HepG2 (cell line): ENCODE measurements around the gene NOVA2. TPM values are rescaled to one million over a fixed set of nuclear protein-coding genes. Genes with fewer than 3 reads are reported as not detected.

Experiments
- BCL6 ChIP-seq: IDR thresholded peaks from 2 replicates; pipeline ENCODE4 v1.6.1; 2016; ENCODE audit warnings: missing genetic modification reagents, missing compliant biosample characterization
- ELF3 ChIP-seq: IDR thresholded peaks from 2 replicates; pipeline ENCODE4 v1.6.1; 2016; ENCODE audit warnings: missing genetic modification reagents, missing compliant biosample characterization
- FOXJ3 ChIP-seq: sonication (generic); formaldehyde crosslinking; IDR thresholded peaks from 2 replicates; pipeline ENCODE4 v1.4.0; 2020; ENCODE audit warnings: missing genetic modification reagents, mild to moderate bottlenecking, borderline replicate concordance
- HBP1 ChIP-seq: IDR thresholded peaks from 2 replicates; pipeline ENCODE4 v1.6.1; 2016; ENCODE audit warnings: low read depth, control low read depth
- HINFP ChIP-seq: sonication (generic); formaldehyde crosslinking; IDR thresholded peaks from 2 replicates; pipeline ENCODE4 v1.4.0; 2020; ENCODE audit warnings: low read depth, mild to moderate bottlenecking, missing genetic modification reagents
- LCORL ChIP-seq, 2 experiments: fragments of 450-650 bp in 1 of 2; sonication (generic) in 1 of 2; formaldehyde crosslinking in 1 of 2; IDR thresholded peaks; 2 replicates each; pipeline versions ENCODE4 v1.5.0 to v1.6.1; 2017 to 2020; ENCODE audit warnings: antibody characterized with exemption in 1 of 2, missing genetic modification reagents in 1 of 2
- RFXANK ChIP-seq: IDR thresholded peaks from 2 replicates; pipeline ENCODE4 v1.6.1; 2016
- SMAD9 ChIP-seq: sonication (generic); formaldehyde crosslinking; IDR thresholded peaks from 2 replicates; pipeline ENCODE4 v1.5.1; 2020; ENCODE audit warnings: mild to moderate bottlenecking, missing genetic modification reagents
- SP5 ChIP-seq: IDR thresholded peaks from 2 replicates; pipeline ENCODE4 v1.6.1; 2016; ENCODE audit warnings: low read depth, borderline replicate concordance
- SRY ChIP-seq: sonication (generic); formaldehyde crosslinking; IDR thresholded peaks from 2 replicates; pipeline ENCODE4 v1.8.0; 2022; ENCODE audit warnings: mild to moderate bottlenecking, missing genetic modification reagents
- TERF1 ChIP-seq: sonication (generic); formaldehyde crosslinking; IDR thresholded peaks from 2 replicates; pipeline ENCODE4 v1.8.0; 2022; ENCODE audit warnings: mild to moderate bottlenecking, missing genetic modification reagents, moderate library complexity
- THRA ChIP-seq: sonication (generic); formaldehyde crosslinking; IDR thresholded peaks from 2 replicates; pipeline ENCODE4 v1.4.0; 2020; ENCODE audit warnings: missing genetic modification reagents, borderline replicate concordance
- ZNF121 ChIP-seq: sonication (generic); formaldehyde crosslinking; IDR thresholded peaks from 2 replicates; pipeline ENCODE4 v1.5.0; 2020; ENCODE audit warnings: mild to moderate bottlenecking, missing genetic modification reagents
- ZNF143 ChIP-seq: sonication (generic); formaldehyde crosslinking; IDR thresholded peaks from 2 replicates; pipeline ENCODE4 v1.4.0; 2020; ENCODE audit warnings: missing genetic modification reagents
- ZNF280B ChIP-seq: sonication (generic); formaldehyde crosslinking; IDR thresholded peaks from 2 replicates; pipeline ENCODE4 v1.5.0; 2020; ENCODE audit warnings: missing genetic modification reagents, mild to moderate bottlenecking, borderline replicate concordance
- ZNF331 ChIP-seq: sonication (generic); formaldehyde crosslinking; IDR thresholded peaks from 2 replicates; pipeline ENCODE4 v1.4.0; 2020; ENCODE audit warnings: missing genetic modification reagents
- ZNF350 ChIP-seq: sonication (generic); formaldehyde crosslinking; IDR thresholded peaks from 2 replicates; pipeline ENCODE4 v1.4.0; 2020; ENCODE audit warnings: mild to moderate bottlenecking, low read depth, missing genetic modification reagents, borderline replicate concordance
- ZNF484 ChIP-seq: sonication (generic); formaldehyde crosslinking; IDR thresholded peaks from 2 replicates; pipeline ENCODE4 v1.5.1; 2020; ENCODE audit warnings: mild to moderate bottlenecking, low read depth, missing genetic modification reagents, borderline replicate concordance
- ZNF546 ChIP-seq: sonication (generic); formaldehyde crosslinking; conservative IDR thresholded peaks from 2 replicates; pipeline ENCODE4 v1.8.1; 2023; ENCODE audit warnings: mild to moderate bottlenecking, missing genetic modification reagents
- ZNF558 ChIP-seq: sonication (generic); formaldehyde crosslinking; IDR thresholded peaks from 2 replicates; pipeline ENCODE4 v1.9.0; 2022; ENCODE audit warnings: mild to moderate bottlenecking, missing genetic modification reagents, borderline replicate concordance
- polyA plus RNA-seq, 8 experiments: library from polyadenylated mRNA; depleted of rRNA in 3 of 8; stranded (reverse) in 7 of 8; unstranded in 1 of 8; fragments of >200 nt; fragmentation: Illumina TruSeq in 4 of 8; extraction: Trizol in 4 of 8; gene quantifications; 2 replicates each; pipeline versions ENCODE4 v1.2.1 to v1.2.3, GENCODE V29; 2011 to 2016; ENCODE audit warnings: low read depth in 4 of 8, missing spikeins in 1 of 8, mixed read lengths in 1 of 8; ENCODE audit not compliant: insufficient read depth in 1 of 8
- total RNA-seq, 5 experiments: library from RNA; depleted of rRNA; stranded (reverse); fragments of >200 nt; fragmentation: Illumina TruSeq; extraction: Trizol; gene quantifications; 2 replicates each; pipeline ENCODE4 v1.2.3, GENCODE V29; 2016; ENCODE audit warnings: low read depth in 1 of 5

The NOVA2 gene
- total and polyA plus RNA-seq, 2 of the 13 experiments (the other 11 are each of a cell fraction or from before 2014, with no cell fraction given), result not detected

- TF ChIP-seq HBP1, result no peak
- TF ChIP-seq FOXJ3 (CRISPR knock-in tag), result peak; percentile 14; the same call in 1 of the 2 replicates
- peak; percentile 55; the same call in 1 of the 2 replicates for TF ChIP-seq ELF3 (CRISPR knock-in tag)
- 0 out of 2 replicates have a peak, but pooled peaks have one; percentile 57 for TF ChIP-seq HINFP
- peak; percentile 92 for TF ChIP-seq ZNF143
- TF ChIP-seq TERF1, result no peak
- TF ChIP-seq RFXANK (CRISPR knock-in tag), result no peak
- no peak for TF ChIP-seq ZNF558 (CRISPR knock-in tag)
- no peak; the same call in 1 of the 2 replicates for TF ChIP-seq THRA (CRISPR knock-in tag)
- no peak for TF ChIP-seq ZNF546 (CRISPR knock-in tag)
- no peak for TF ChIP-seq ZNF280B
- TF ChIP-seq ZNF331 (CRISPR knock-in tag), result 0 out of 2 replicates have a peak, but pooled peaks have one; percentile 30
- no peak for TF ChIP-seq ZNF484
- no peak for TF ChIP-seq BCL6 (CRISPR knock-in tag)
- no peak for TF ChIP-seq ZNF121 (CRISPR knock-in tag)
- TF ChIP-seq SRY (CRISPR knock-in tag), result no peak
- TF ChIP-seq SP5, result no peak
- TF ChIP-seq LCORL (IDR thresholded peaks at IDR 0.05), result no peak
- 0 out of 2 replicates have a peak, but pooled peaks have one; percentile 6 for TF ChIP-seq LCORL (CRISPR knock-in tag; IDR thresholded peaks at IDR 0.05)
- TF ChIP-seq SMAD9 (CRISPR knock-in tag), result no peak
- TF ChIP-seq ZNF350 (CRISPR knock-in tag), result peak; percentile 58; the same call in 1 of the 2 replicates
These were observed 87.1 kb downstream of the NOVA2 start (continued) for GRCh38 chr19:45886427-45887199.
